ENCODE data around the gene DDX59. TPM values are rescaled to one million over a fixed set of nuclear protein-coding genes. Genes with fewer than 3 reads are reported as not detected.

The DDX59 gene
- total and polyA plus RNA-seq, 9 of the 15 experiments (the other 6 are each of a cell fraction or from before 2014, with no cell fraction given): 8.3 to 30.4 (median 19.8) TPM

GRCh38 chr1:200707116-200707515 is 37.4 kb upstream of the DDX59 start (continued):
- TF ChIP-seq ZNF696 (CRISPR knock-in tag; conservative IDR thresholded peaks at IDR 0.05) (no peak), CSDE1 (IDR thresholded peaks at IDR 0.05) (no peak), ZSCAN29 (IDR thresholded peaks at IDR 0.05) (no peak), ARID3A (IDR thresholded peaks at IDR 0.05; ENCODE audit: borderline replicate concordance, low read depth, low read length) (no peak), TBL1XR1 (IDR thresholded peaks at IDR 0.05; ENCODE audit: low read length in 2 of 2) (no peak), KDM2B (CRISPR knock-in tag; IDR thresholded peaks at IDR 0.05) (no peak), HIVEP1 (CRISPR knock-in tag; IDR thresholded peaks at IDR 0.05) (no peak), POLR2AphosphoS2 (IDR thresholded peaks at IDR 0.05; ENCODE audit: low read length) (no peak), RREB1 (CRISPR knock-in tag; IDR thresholded peaks at IDR 0.05) (no peak), ZFP1 (CRISPR knock-in tag; IDR thresholded peaks at IDR 0.05) (no peak), ZNF668 (CRISPR knock-in tag; IDR thresholded peaks at IDR 0.05) (no peak), MIER1 (IDR thresholded peaks at IDR 0.05; ENCODE audit: low read depth) (no peak), CREB3L1 (IDR thresholded peaks at IDR 0.05; ENCODE audit: borderline replicate concordance, low read depth) (no peak)

Data from K562 (cell line).